ENCODE measurements around the gene TRIM38. TPM values are rescaled to one million over a fixed set of nuclear protein-coding genes. Genes with fewer than 3 reads are reported as not detected.

Gene TRIM38
- total and polyA plus RNA-seq, 2 donors from 2014 or later: 12.2 to 27.9 TPM

GRCh38 chr6:25951296-25952032 is 11.1 kb upstream of the TRIM38 start:
- intact Hi-C loops (cut with DNase I): no loop called here

GRCh38 chr6:25952535-25952934 is 10.1 kb upstream of the TRIM38 start:
- intact Hi-C loops (cut with DNase I): no loop called here
- DNase-seq (no peak), FAIRE-seq (no peak)
- no peak for TF ChIP-seq CTCF (IDR thresholded peaks at IDR 0.05; ENCODE audit: borderline replicate concordance, extremely low read depth, insufficient read depth)
- no peak overlapping the region for H3K9ac ChIP-seq (ENCODE audit: low read length in 3 of 3)
- H3K27me3 ChIP-seq (ENCODE audit: control insufficient read depth, insufficient read depth, low read length): no peaks in the 10 kb centered on the region
- H3K4me1 ChIP-seq (ENCODE audit: control insufficient read depth in 2 of 3, insufficient read depth in 2 of 3, low read depth in 1 of 3, low read length in 3 of 3): no peaks in the 10 kb centered on the region
- H3K27ac ChIP-seq (ENCODE audit: low read depth in 2 of 2, low read length in 2 of 2): no peak overlapping the region
- H3K9me3 ChIP-seq (ENCODE audit: control insufficient read depth in 2 of 3, insufficient read depth in 1 of 3, low read length in 3 of 3): no peaks in the 10 kb centered on the region
- no peak overlapping the region for H3K4me3 ChIP-seq (ENCODE audit: low read length in 3 of 3)
- no peaks in the 10 kb centered on the region for H3K36me3 ChIP-seq (ENCODE audit: control insufficient read depth in 2 of 3, insufficient read depth in 3 of 3, low read length in 3 of 3)

More at GRCh38 chr6:25951296-25952032, 11.1 kb upstream of the TRIM38 start:
- FAIRE-seq: no peak
- Histone ChIP-seq H3K4me1 (ENCODE audit: control insufficient read depth in 2 of 3, insufficient read depth in 2 of 3, low read depth in 1 of 3, low read length in 3 of 3) (no peaks in the 10 kb centered on the region), H3K9ac (ENCODE audit: low read length in 3 of 3) (no peak overlapping the region), H3K27me3 (ENCODE audit: control insufficient read depth, insufficient read depth, low read length) (no peaks in the 10 kb centered on the region), H3K4me3 (ENCODE audit: low read length in 3 of 3) (no peak overlapping the region), H3K36me3 (ENCODE audit: control insufficient read depth in 2 of 3, insufficient read depth in 3 of 3, low read length in 3 of 3) (no peaks in the 10 kb centered on the region), H3K27ac (ENCODE audit: low read depth in 2 of 2, low read length in 2 of 2) (no peak overlapping the region), H3K9me3 (ENCODE audit: control insufficient read depth in 2 of 3, insufficient read depth in 1 of 3, low read length in 3 of 3) (no peaks in the 10 kb centered on the region)
- TF ChIP-seq CTCF (IDR thresholded peaks at IDR 0.05; ENCODE audit: borderline replicate concordance, extremely low read depth, insufficient read depth): no peak
- DNase-seq: no peak

GRCh38 chr6:25953733-25954132 is 8.9 kb upstream of the TRIM38 start:
- no peak overlapping the region for H3K27ac ChIP-seq (ENCODE audit: low read depth in 2 of 2, low read length in 2 of 2)
- H3K36me3 ChIP-seq (ENCODE audit: control insufficient read depth in 2 of 3, insufficient read depth in 3 of 3, low read length in 3 of 3): no peaks in the 10 kb centered on the region
- no peak for TF ChIP-seq CTCF (IDR thresholded peaks at IDR 0.05; ENCODE audit: borderline replicate concordance, extremely low read depth, insufficient read depth)
- intact Hi-C loops (cut with DNase I): no loop called here
- FAIRE-seq: no peak
- H3K4me1 ChIP-seq (ENCODE audit: control insufficient read depth in 2 of 3, insufficient read depth in 2 of 3, low read depth in 1 of 3, low read length in 3 of 3): no peaks in the 10 kb centered on the region
- DNase-seq: no peak
- peaks cover 0 to 2% (median 0%) of the 10 kb centered on the region in 3 donors for H3K9me3 ChIP-seq (ENCODE audit: control insufficient read depth in 2 of 3, insufficient read depth in 1 of 3, low read length in 3 of 3)
- H3K4me3 ChIP-seq (ENCODE audit: low read length in 3 of 3): no peak overlapping the region
- no peaks in the 10 kb centered on the region for H3K27me3 ChIP-seq (ENCODE audit: control insufficient read depth, insufficient read depth, low read length)
- no peak overlapping the region for H3K9ac ChIP-seq (ENCODE audit: low read length in 3 of 3)
